K562 (cell line): ENCODE results near the gene IMP4. TPM values are rescaled to one million over a fixed set of nuclear protein-coding genes. Genes with fewer than 3 reads are reported as not detected.
A peak's percentile ranks its signal among the peaks of the same experiment; 100 is the strongest.

Source experiments
- CC2D1A ChIP-seq: fragments of 450-650 bp; IDR thresholded peaks from 2 replicates; pipeline ENCODE4 v1.6.1; 2017; ENCODE audit warnings: mild to moderate bottlenecking
- ERF ChIP-seq: fragments of 450-650 bp; formaldehyde crosslinking; IDR thresholded peaks from 2 replicates; pipeline ENCODE4 v1.4.0; 2020; ENCODE audit warnings: mild to moderate bottlenecking, mixed read lengths
- ETV5 ChIP-seq: sonication (generic); formaldehyde crosslinking; IDR thresholded peaks from 2 replicates; pipeline ENCODE4 v1.4.0; 2020; ENCODE audit warnings: low read depth, mild to moderate bottlenecking, missing genetic modification reagents
- EWSR1 ChIP-seq: fragments of 450-650 bp; IDR thresholded peaks from 2 replicates; pipeline ENCODE4 v1.6.1; 2018; ENCODE audit warnings: borderline replicate concordance, mild to moderate bottlenecking, low read depth, moderate library complexity; ENCODE audit not compliant: partially characterized antibody
- FOXP1 ChIP-seq: sonication (generic); formaldehyde crosslinking; IDR thresholded peaks from 2 replicates; pipeline ENCODE4 v1.8.0; 2022; ENCODE audit warnings: mild to moderate bottlenecking, missing genetic modification reagents
- KAT8 ChIP-seq: fragments of 450-650 bp; IDR thresholded peaks from 2 replicates; pipeline ENCODE4 v1.6.1; 2016; ENCODE audit warnings: low read depth, mild to moderate bottlenecking
- KLF6 ChIP-seq: fragments of 250-450 bp; sonication (Bioruptor Pico); IDR thresholded peaks from 2 replicates; pipeline ENCODE4 v1.4.0; 2020; ENCODE audit warnings: mild to moderate bottlenecking, moderate library complexity, borderline replicate concordance
- MTF1 ChIP-seq: fragments of 250-450 bp; sonication (Bioruptor Pico); IDR thresholded peaks from 2 replicates; pipeline ENCODE4 v1.9.0; 2021; ENCODE audit warnings: moderate library complexity, mild to moderate bottlenecking, inconsistent platforms, borderline replicate concordance
- MYC ChIP-seq, 2 experiments: fragments of 250-450 bp in 1 of 2; sonication (Bioruptor Pico) in 1 of 2; IDR thresholded peaks; 2 replicates each; pipeline versions ENCODE4 v1.5.1 to v1.6.1; 2012 to 2021; ENCODE audit warnings: low read depth in 2 of 2, borderline replicate concordance in 1 of 2, improper control_type of control experiment in 1 of 2, low read length in 1 of 2, mild to moderate bottlenecking in 1 of 2, moderate library complexity in 1 of 2
- WHSC1 ChIP-seq: IDR thresholded peaks from one replicate; pipeline ENCODE4 v1.6.1; 2012; ENCODE audit warnings: low read length, control low read depth, inconsistent platforms
- ZFPM2 ChIP-seq: fragments of 250-450 bp; sonication (Bioruptor Pico); IDR thresholded peaks from 2 replicates; pipeline ENCODE4 v1.5.1; 2022; ENCODE audit warnings: mild to moderate bottlenecking
- ZNF75A ChIP-seq: fragments of 450-650 bp; formaldehyde crosslinking; IDR thresholded peaks from 2 replicates; pipeline ENCODE4 v1.4.0; 2020; ENCODE audit warnings: mild to moderate bottlenecking
- ZSCAN32 ChIP-seq: fragments of 450-650 bp; formaldehyde crosslinking; IDR thresholded peaks from 2 replicates; pipeline ENCODE4 v1.4.0; 2020; ENCODE audit warnings: mild to moderate bottlenecking, moderate library complexity
- polyA plus RNA-seq, 8 experiments: library from polyadenylated mRNA; depleted of rRNA in 4 of 8; stranded (reverse) in 5 of 8; unstranded in 3 of 8; fragments of >200 nt; fragmentation: Nextera tagmentation in 2 of 8; fragmentation: Illumina TruSeq in 1 of 8; extraction: Ambion mirVana in 2 of 8; extraction: Trizol in 1 of 8; gene quantifications; 2 replicates each; pipeline versions ENCODE4 v1.2.1 to v1.2.3, GENCODE V29; 2011 to 2014; ENCODE audit warnings: inconsistent platforms in 1 of 8, missing spikeins in 1 of 8
- total RNA-seq, 7 experiments: library from RNA; depleted of rRNA in 6 of 7; stranded (reverse); fragments of >200 nt in 6 of 7; fragmentation: Illumina TruSeq in 2 of 7; extraction: Trizol in 2 of 7; gene quantifications; 2 replicates each; pipeline versions ENCODE4 v1.2.1 to v1.2.3, GENCODE V29; 2011 to 2021; ENCODE audit warnings: low replicate concordance in 1 of 7
- TF ChIP-seq, protein P1 (sequence below): fragments of 250-450 bp; sonication (Bioruptor Pico); IDR thresholded peaks from 2 replicates; pipeline ENCODE4 v1.8.0; 2021; ENCODE audit warnings: borderline replicate concordance, mild to moderate bottlenecking, moderate library complexity; ENCODE audit not compliant: poor library complexity, severe bottlenecking

The IMP4 gene
- total and polyA plus RNA-seq, 9 of the 15 experiments (the other 6 are each of a cell fraction or from before 2014, with no cell fraction given): 35.4 to 209 (median 100.0) TPM

DNA sequence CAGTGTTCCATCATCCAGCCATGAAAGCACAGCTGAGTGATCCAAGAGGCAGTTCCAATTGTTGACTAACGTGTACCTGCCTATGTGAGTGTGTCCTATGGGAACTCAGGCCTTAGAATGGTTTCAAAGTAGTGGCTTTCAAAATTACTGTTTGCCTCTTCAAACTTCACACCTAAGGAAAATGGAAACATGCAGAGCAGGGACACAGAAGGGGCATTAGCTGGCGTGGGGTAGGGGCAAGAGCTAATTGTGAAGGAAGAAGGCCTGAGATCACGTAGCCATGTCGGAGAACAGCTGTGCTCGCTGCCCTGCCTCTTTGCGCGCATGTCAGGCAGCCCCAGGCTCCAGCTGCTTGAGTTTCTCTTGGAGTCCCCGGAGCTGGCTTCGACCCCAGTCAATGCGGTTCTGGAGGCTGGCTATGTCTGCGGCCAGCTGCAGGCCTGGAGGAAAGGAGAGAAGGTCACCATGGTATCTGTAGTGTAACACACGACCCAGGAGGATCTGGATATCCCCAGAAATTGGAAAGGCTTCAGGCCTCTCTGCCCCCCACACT is 3.8 kb upstream of the IMP4 start (continued):
- TF ChIP-seq ZSCAN32 (CRISPR knock-in tag) (no peak), MTF1 (CRISPR knock-in tag) (no peak), KLF6 (CRISPR knock-in tag) (no peak), MYC (IDR thresholded peaks at IDR 0.05; ENCODE audit: low read depth, low read length) (no peak), MYC (CRISPR knock-in tag; IDR thresholded peaks at IDR 0.05; ENCODE audit: borderline replicate concordance, low read depth) (no peak), EWSR1 (no peak), KAT8 (no peak), ERF (no peak), FOXP1 (CRISPR knock-in tag) (0 out of 2 replicates have a peak, but pooled peaks have one; percentile 26), ZFPM2 (CRISPR knock-in tag) (no peak), WHSC1 (no peak), ETV5 (CRISPR knock-in tag) (0 out of 2 replicates have a peak, but pooled peaks have one; percentile 32), ZNF75A (no peak), CC2D1A (no peak)
- TF ChIP-seq, protein P1, sequence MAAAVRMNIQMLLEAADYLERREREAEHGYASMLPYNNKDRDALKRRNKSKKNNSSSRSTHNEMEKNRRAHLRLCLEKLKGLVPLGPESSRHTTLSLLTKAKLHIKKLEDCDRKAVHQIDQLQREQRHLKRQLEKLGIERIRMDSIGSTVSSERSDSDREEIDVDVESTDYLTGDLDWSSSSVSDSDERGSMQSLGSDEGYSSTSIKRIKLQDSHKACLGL (CRISPR knock-in tag): no peak
- TF ChIP-seq, all 486 proteins: peak for 5
